Muscle layer of colon (tissue), 2 donors: Measurements from ENCODE around the gene GPR176.

Source experiments
- H3K27ac ChIP-seq: one replicate; pipeline ENCODE4 v1.7.0; 2013; ENCODE audit warnings: low read depth, mild to moderate bottlenecking, low read length, moderate library complexity
- H3K27me3 ChIP-seq, 2 donors: one replicate each; pipeline ENCODE4 v1.7.0; 2013; ENCODE audit warnings: low read length in 2 of 2, mild to moderate bottlenecking in 2 of 2; ENCODE audit not compliant: insufficient read depth in 2 of 2, control insufficient read depth in 1 of 2
- H3K36me3 ChIP-seq: one replicate; pipeline ENCODE4 v1.7.0; 2013; ENCODE audit warnings: mild to moderate bottlenecking, low read length; ENCODE audit not compliant: insufficient read depth
- H3K4me1 ChIP-seq: one replicate; pipeline ENCODE4 v1.7.0; 2013; ENCODE audit warnings: mild to moderate bottlenecking, low read length; ENCODE audit not compliant: insufficient read depth
- H3K4me3 ChIP-seq, 2 donors: one replicate each; pipeline ENCODE4 v1.7.0; 2013; ENCODE audit warnings: low read length in 2 of 2, low read depth in 1 of 2, mild to moderate bottlenecking in 1 of 2, moderate library complexity in 1 of 2
- H3K9ac ChIP-seq: one replicate; pipeline ENCODE4 v1.7.0; 2013; ENCODE audit warnings: low read length
- H3K9me3 ChIP-seq: one replicate; pipeline ENCODE4 v1.7.0; 2013; ENCODE audit warnings: mild to moderate bottlenecking, low read length
- donor health status: abdominal sarcoma.
- donor health status: Adenocarcinoma of cecum.

The GPR176 gene

GRCh38 chr15:39888243-39888642, 31.8 kb downstream of the GPR176 start:
- no peaks in the 10 kb centered on the region for H3K9me3 ChIP-seq
- H3K4me3 ChIP-seq, result no peak overlapping the region
- H3K4me1 ChIP-seq, result no peaks in the 10 kb centered on the region
- no peaks in the 10 kb centered on the region for H3K27me3 ChIP-seq
- H3K27ac ChIP-seq, result no peak overlapping the region
- no peak overlapping the region for H3K9ac ChIP-seq
- no peaks in the 10 kb centered on the region for H3K36me3 ChIP-seq

- Histone ChIP-seq H3K9ac (no peak overlapping the region), H3K36me3 (no peaks in the 10 kb centered on the region), H3K27me3 (no peaks in the 10 kb centered on the region), H3K27ac (no peak overlapping the region), H3K9me3 (no peaks in the 10 kb centered on the region), H3K4me3 (no peak overlapping the region), H3K4me1 (no peaks in the 10 kb centered on the region)
Observed at GRCh38 chr15:39887832-39888231, 32.2 kb downstream of the GPR176 start.

- Histone ChIP-seq H3K36me3 (no peaks in the 10 kb centered on the region), H3K9me3 (no peaks in the 10 kb centered on the region), H3K27ac (no peak overlapping the region), H3K27me3 (no peaks in the 10 kb centered on the region), H3K4me3 (no peak overlapping the region), H3K4me1 (no peaks in the 10 kb centered on the region), H3K9ac (no peak overlapping the region)
Observed at GRCh38 chr15:39887211-39887610, 32.9 kb downstream of the GPR176 start.

- Histone ChIP-seq H3K9ac (no peak overlapping the region), H3K9me3 (no peaks in the 10 kb centered on the region), H3K27ac (no peak overlapping the region), H3K27me3 (no peaks in the 10 kb centered on the region), H3K36me3 (no peaks in the 10 kb centered on the region), H3K4me3 (no peak overlapping the region), H3K4me1 (no peaks in the 10 kb centered on the region)
Observed at GRCh38 chr15:39886418-39886817, 33.6 kb downstream of the GPR176 start.

- H3K4me3 ChIP-seq, result no peak overlapping the region
Observed at GRCh38 chr15:39885099-39885777, 34.8 kb downstream of the GPR176 start.

GRCh38 chr15:39884351-39884750, 35.7 kb downstream of the GPR176 start:
- no peak overlapping the region for H3K9ac ChIP-seq

More at GRCh38 chr15:39885099-39885777, 34.8 kb downstream of the GPR176 start:
- Histone ChIP-seq H3K27me3 (no peaks in the 10 kb centered on the region), H3K9ac (no peak overlapping the region), H3K36me3 (no peaks in the 10 kb centered on the region), H3K4me1 (no peaks in the 10 kb centered on the region), H3K27ac (no peak overlapping the region), H3K9me3 (no peaks in the 10 kb centered on the region)

GRCh38 chr15:39882602-39883001, 37.5 kb downstream of the GPR176 start:
- Histone ChIP-seq H3K4me1 (no peaks in the 10 kb centered on the region), H3K27me3 (no peaks in the 10 kb centered on the region), H3K36me3 (no peaks in the 10 kb centered on the region), H3K9ac (no peak overlapping the region), H3K4me3 (no peak overlapping the region), H3K27ac (no peak overlapping the region), H3K9me3 (no peaks in the 10 kb centered on the region)

More at GRCh38 chr15:39884351-39884750, 35.7 kb downstream of the GPR176 start:
- Histone ChIP-seq H3K27me3 (no peaks in the 10 kb centered on the region), H3K4me1 (no peaks in the 10 kb centered on the region), H3K9me3 (no peaks in the 10 kb centered on the region), H3K36me3 (no peaks in the 10 kb centered on the region), H3K27ac (no peak overlapping the region), H3K4me3 (no peak overlapping the region)

GRCh38 chr15:39881790-39882189, 38.3 kb downstream of the GPR176 start:
- Histone ChIP-seq H3K9me3 (no peaks in the 10 kb centered on the region), H3K27me3 (no peaks in the 10 kb centered on the region), H3K36me3 (no peaks in the 10 kb centered on the region), H3K9ac (no peak overlapping the region), H3K27ac (no peak overlapping the region), H3K4me1 (no peaks in the 10 kb centered on the region), H3K4me3 (no peak overlapping the region)

GRCh38 chr15:39880718-39881387, 39.2 kb downstream of the GPR176 start:
- Histone ChIP-seq H3K27ac (no peak overlapping the region), H3K27me3 (no peaks in the 10 kb centered on the region), H3K36me3 (no peaks in the 10 kb centered on the region), H3K9ac (no peak overlapping the region), H3K4me1 (no peaks in the 10 kb centered on the region), H3K9me3 (no peaks in the 10 kb centered on the region), H3K4me3 (no peak overlapping the region)

GRCh38 chr15:39878406-39878785, 41.7 kb downstream of the GPR176 start:
- H3K9me3 ChIP-seq, result no peaks in the 10 kb centered on the region
- no peaks in the 10 kb centered on the region for H3K4me1 ChIP-seq
- no peak overlapping the region for H3K27ac ChIP-seq
- H3K27me3 ChIP-seq, result no peaks in the 10 kb centered on the region
- no peaks in the 10 kb centered on the region for H3K36me3 ChIP-seq
- no peak overlapping the region for H3K9ac ChIP-seq
- H3K4me3 ChIP-seq, result no peak overlapping the region

GRCh38 chr15:39874890-39875549, 45.0 kb downstream of the GPR176 start:
- Histone ChIP-seq H3K4me1 (no peaks in the 10 kb centered on the region), H3K9ac (no peak overlapping the region), H3K9me3 (no peaks in the 10 kb centered on the region), H3K27ac (no peak overlapping the region), H3K4me3 (no peak overlapping the region), H3K27me3 (no peaks in the 10 kb centered on the region), H3K36me3 (no peaks in the 10 kb centered on the region)
